DMS153 (cell line): ENCODE results near the gene CATSPER1.
"Not testable (repeated sequence)": the region's sequence is repeated elsewhere in the genome, so short reads cannot be mapped to it uniquely, and the experiment has no call there.

Experiments used
- DNase-seq: peaks from one replicate; lab custom pipeline; 2025; lab: John Stamatoyannopoulos, UW

The CATSPER1 gene

DNA sequence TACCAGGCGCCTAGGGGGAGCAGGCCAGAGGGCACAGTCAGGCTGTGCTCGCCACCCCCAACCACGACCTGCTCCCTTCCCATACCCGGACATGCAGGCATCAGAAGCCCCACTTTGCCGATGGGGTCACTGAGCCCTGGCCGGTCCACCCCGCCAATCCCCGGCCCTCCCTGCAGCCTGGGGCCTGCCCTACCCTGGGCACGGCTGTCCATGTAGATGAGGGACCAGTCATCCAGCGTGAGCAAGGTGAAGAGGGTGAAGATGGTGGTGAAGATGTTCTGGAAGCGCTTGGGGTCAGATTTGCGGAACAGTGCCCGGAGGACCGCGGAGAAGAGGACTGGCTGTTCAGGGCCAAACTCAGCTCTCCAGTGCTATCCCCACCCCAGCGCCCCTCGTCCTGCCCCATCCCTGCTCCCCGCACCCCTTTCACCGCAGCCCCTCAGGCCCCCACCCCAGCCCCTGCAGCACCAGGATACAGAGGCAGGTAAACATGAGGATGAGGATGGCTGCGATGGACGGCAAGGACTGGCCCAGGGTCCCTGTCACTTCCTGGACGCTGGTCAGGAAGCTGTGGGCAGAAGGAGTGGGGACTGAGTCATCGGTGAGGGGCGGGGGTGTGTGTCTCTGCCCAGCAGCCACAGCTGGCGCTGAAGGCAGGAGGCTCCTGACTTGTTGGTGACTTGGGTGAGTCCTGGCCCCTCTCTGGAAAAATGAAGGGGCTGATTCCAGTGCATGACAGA, 5.5 kb downstream of the CATSPER1 start:
- DNase-seq = no peak

DNA sequence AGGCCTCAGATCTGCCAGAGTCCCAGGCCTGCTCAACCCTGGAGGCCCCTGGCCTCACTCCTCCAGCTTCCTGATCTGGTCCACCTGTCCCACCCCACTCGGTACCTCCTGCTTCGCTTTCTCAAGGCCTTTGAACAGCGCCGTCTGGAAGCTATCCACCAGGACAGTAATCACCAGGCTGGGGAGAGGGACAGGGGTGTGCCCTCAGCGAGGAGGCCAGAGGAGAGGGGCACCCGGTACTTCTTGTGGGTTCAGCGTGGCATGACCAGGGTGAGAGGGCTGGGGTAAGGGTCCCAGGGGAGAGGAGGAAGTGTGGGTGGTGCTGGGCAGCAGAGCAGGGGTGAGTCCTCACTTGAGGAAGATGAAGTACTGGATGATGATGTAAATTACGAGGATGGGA, 6.1 kb downstream of the CATSPER1 start:
- no peak for DNase-seq

DNA sequence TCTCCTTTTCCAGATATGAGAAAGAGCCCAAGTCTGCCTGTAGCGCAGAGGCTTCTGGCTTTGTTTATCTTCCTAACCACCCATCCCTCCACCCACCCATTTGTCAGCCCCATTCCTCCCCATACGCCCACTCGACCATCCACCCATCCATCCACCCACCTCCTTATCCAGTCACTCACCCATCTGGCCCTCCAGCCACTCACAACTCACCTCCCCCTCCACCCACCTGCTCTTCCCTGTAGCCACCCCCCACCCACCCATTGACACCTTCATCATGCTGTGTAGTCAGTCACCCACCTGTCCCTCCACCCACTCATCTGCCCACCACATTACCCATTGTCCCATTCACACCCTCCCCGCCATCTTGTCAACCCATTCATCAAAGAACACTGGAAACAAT, 9.0 kb downstream of the CATSPER1 start:
- no peak for DNase-seq

GRCh38 chr11:66016793-66017177, 9.5 kb downstream of the CATSPER1 start:
- DNase-seq = no peak

GRCh38 chr11:66015936-66016792, 10.1 kb downstream of the CATSPER1 start:
- no peak for DNase-seq

DNA sequence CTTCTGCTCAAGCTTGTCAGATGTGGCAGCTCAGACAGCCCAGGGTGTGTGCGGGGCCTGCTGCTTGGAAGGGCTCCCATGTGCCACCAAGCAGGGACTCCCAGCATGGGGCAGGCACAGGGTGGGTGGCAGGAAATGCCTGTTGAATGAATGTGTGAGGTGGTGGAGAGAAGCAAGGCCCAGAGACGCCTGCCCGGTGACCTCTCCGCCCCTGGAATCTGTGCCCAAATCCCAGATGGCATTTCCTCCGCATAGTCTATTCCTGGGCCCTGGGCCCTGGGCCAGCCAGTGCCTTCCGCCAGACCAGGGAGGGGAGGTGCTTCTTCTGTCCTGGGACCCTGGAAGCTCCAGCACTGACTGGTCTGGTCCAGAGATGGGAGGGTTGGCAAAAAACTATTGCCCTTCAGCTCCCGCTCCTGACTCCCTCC, 10.8 kb downstream of the CATSPER1 start:
- no peak for DNase-seq

- DNase-seq = no peak
These were observed 11.3 kb downstream of the CATSPER1 start for GRCh38 chr11:66014804-66015453.

- no peak for DNase-seq
These were observed 12.5 kb downstream of the CATSPER1 start for GRCh38 chr11:66013762-66014100.

GRCh38 chr11:66012946-66013761, 13.1 kb downstream of the CATSPER1 start:
- DNase-seq = no peak

GRCh38 chr11:66012371-66012945, 13.8 kb downstream of the CATSPER1 start:
- no peak for DNase-seq

DNA sequence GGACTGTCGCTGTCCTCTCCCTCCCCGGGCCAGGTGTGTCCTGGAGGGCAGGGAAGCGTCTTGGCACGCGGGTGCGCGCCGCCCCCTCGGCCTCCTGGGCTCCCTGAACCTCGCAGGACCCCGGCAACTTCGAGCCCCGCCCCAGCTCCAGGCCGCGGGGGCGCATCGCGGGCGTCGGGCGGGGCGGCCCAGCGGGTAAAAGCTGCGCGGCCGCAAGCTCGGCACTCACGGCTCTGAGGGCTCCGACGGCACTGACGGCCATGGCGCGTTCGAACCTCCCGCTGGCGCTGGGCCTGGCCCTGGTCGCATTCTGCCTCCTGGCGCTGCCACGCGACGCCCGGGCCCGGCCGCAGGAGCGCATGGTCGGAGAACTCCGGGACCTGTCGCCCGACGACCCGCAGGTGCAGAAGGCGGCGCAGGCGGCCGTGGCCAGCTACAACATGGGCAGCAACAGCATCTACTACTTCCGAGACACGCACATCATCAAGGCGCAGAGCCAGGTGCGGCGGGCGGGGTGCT, 14.4 kb downstream of the CATSPER1 start, which contains the start of gene CST6:
Gene CST6 (plus strand): TSS at position 224 of the 519 bp plus-strand sequence. CDS start 37 bp downstream, at position 261.
- no peak for DNase-seq

DNA sequence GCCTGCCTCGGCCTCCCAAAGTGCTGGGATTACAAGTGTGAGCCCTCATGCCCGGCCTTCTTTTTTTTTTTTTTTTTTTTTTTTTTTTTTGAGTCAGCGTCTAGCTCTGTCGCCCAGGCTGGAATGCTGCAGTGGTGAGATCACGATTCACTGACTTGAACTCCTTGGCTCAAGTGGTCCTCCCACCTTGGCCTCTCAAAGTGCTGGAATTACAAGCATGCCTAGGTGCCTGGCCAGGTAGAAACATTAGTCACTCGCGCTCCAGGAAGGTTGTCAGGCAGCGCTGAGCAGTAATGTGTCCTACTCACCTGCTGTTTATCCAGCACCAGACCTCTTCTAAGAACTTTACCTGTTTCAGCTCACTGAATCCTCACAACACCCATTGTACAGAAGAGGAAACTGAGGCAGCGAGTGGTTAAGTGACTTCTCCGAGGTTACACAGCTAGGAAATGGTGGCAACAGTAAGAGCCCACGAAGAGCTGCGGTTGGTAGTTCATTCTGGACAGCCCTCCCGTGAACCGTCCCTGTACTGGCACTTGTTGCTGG, 15.0 kb downstream of the CATSPER1 start:
- DNase-seq = no peak

- not testable (repeated sequence) for DNase-seq
These were observed 16.2 kb downstream of the CATSPER1 start for GRCh38 chr11:66010036-66010435.

DNA sequence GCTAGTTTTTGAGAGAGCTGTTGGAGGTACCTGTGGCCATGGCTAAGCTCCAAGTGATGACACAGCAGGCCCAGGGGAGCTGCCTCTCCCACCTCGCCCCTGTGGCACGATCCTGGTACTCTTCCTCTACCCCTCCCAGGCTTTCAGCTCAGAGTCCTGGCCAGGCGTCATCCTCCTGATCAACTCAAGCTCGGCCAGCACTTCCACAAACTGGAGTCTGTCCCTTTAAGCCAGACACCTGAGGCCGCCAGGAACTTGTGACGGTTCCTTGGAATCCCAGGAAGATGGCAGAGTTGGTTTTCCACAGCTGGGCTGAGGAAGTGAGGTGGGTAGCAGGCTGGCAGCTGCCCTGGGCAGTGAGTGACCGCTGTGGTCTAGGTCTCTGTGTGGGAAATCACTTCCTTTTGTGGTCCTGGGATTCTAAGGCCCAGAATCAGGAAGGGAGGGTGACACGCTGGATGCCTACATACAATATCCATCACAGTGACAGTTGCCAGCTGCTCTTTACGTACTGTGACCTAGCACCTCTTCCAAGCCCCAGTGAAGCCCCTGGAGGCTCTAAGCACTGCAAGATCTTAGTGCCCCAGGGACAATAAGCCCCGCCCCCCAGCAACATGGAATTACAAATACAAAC, 17.7 kb downstream of the CATSPER1 start:
- DNase-seq = no peak

DNA sequence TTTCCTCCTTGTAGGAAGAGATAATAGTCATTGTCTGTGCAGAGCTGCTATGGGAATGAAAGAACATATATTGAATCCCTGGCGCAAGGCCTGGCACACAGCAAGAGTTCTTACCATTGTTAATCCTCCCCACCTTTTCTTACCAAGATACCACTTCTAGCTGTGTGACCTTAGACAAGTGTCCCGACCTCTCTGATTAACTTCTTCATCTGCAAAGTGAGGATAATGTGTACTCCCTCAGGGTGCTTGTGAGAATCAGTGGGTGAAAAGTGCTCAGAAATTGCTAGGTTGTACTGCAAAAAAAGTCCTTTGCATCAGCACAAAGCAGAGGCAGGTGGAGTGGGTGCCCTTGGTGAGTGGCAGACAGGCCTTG, 18.2 kb downstream of the CATSPER1 start:
- no peak for DNase-seq

GRCh38 chr11:66007201-66007634, 19.1 kb downstream of the CATSPER1 start:
- DNase-seq = no peak

DNA sequence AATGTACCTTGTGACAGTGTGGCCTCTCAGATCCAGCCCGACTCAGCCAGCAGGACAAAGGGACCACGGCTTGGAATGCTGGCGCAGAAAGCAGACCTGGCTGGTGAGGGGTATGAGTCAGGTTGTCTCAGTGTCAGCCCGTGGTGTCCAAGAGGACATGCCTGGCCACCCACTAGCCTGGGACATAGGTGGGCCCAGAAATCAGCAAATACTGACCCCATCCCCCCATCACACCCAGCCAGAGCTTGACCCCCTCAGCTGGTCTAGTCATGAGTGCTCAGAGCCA, 19.4 kb downstream of the CATSPER1 start:
- no peak for DNase-seq

DNA sequence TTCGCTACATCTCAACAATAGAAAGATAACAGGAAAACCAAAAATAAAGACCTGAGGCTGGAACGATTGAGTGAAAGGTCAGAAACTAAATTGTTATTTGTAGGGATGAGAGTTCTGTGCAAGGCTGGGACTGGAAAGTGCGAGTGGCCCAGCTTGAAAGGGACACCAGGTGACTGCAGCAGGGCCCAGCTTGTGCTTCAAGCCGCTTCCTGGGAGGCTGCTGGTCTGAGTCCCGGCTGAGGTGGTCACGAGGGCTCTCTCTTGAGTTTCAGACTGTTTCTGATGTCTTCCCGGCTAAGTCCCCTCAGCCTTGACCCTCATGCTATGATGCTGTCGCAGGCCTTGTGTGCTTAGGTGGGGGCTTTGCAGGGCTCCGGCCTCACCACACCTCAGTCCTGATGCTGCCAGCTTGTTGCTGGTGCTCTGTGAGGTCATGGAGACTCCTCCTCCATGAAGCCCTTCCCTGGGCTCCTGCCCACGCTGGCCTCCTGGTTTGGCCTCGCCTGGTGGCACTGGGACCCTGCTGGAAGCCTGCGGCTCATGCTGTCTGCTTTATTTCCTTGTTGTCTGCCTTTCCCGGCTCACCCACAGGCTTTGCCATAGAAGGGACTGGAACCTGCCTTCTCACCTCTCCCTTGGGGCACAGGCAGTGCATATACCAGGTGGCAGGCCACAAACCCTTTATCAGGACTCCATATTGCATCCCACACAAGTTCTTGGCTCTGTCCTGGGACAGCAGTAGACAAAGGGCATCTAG, 20.0 kb downstream of the CATSPER1 start:
- DNase-seq = no peak

DNA sequence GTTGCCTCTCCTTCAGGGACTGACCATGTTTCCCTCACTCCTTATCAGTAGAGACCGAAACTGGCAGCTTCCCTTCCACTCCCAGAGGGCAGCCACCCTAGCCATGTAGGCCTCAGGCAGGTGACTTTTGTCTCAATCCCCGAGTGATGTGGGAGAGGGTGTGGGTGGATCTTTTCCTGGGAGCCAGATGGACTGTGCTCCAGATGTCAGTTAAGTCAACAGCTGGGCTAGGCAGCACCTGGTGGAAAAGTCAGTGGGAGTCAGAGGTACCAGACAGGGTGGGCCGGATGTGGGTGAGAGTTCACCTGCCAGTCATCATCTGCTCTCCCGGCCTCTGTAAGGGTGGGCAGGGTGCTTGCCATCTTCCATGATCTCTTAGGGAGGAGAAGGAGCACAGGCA, 22.1 kb downstream of the CATSPER1 start:
- no peak for DNase-seq

GRCh38 chr11:66003291-66003690, 23.0 kb downstream of the CATSPER1 start:
- DNase-seq = no peak
